Gastrocnemius medialis (tissue), 4 donors: Measurements from ENCODE around the gene TRIP12.

Experiments used
- CTCF ChIP-seq, 5 experiments: fragments of 450-650 bp in 3 of 5; fragments of 200-600 bp in 2 of 5; sonication (generic) in 2 of 5; IDR thresholded peaks in 4 of 5; conservative IDR thresholded peaks in 1 of 5; 1 replicate in 4 of 5; 2 replicates in 1 of 5; pipeline ENCODE4 v1.5.1; 2016 to 2019; ENCODE audit warnings: antibody characterized with exemption in 5 of 5, mild to moderate bottlenecking in 3 of 5, moderate library complexity in 3 of 5
- POLR2A ChIP-seq, 2 donors: fragments of 450-650 bp; IDR thresholded peaks; one replicate each; pipeline ENCODE4 v1.6.1; 2017; ENCODE audit warnings: antibody characterized with exemption in 2 of 2, mild to moderate bottlenecking in 2 of 2, moderate library complexity in 2 of 2

- TF ChIP-seq CTCF (IDR thresholded peaks at IDR 0.05 in 4 of 5, conservative IDR thresholded peaks at IDR 0.05 in 1 of 5) (no peak), POLR2A (IDR thresholded peaks at IDR 0.05) (no peak)
These were observed 40.8 kb downstream of the TRIP12 start for GRCh38 chr2:229880892-229881586.
